T47D (cell line): Measurements from ENCODE around the gene EDAR.

ENCODE experiments used
- DNase-seq, 2 experiments: peaks; one replicate each; pipeline versions ENCODE4 v3.0.0 to v3.0.0-alpha.2; 2011 to 2012; ENCODE audit warnings: low read depth in 1 of 2, low spot score in 1 of 2
- JUND ChIP-seq: IDR thresholded peaks from 2 replicates; pipeline ENCODE4 v1.6.1; 2012; ENCODE audit warnings: low read depth
- in situ Hi-C: cut with HindIII; loops from 2 replicates; pipeline ENCODE4 v1.10.0; 2016; ENCODE audit warnings: low sequenced_read_pairs, low pct_unique_long_range_greater_than_20kb

EDAR gene

DNA sequence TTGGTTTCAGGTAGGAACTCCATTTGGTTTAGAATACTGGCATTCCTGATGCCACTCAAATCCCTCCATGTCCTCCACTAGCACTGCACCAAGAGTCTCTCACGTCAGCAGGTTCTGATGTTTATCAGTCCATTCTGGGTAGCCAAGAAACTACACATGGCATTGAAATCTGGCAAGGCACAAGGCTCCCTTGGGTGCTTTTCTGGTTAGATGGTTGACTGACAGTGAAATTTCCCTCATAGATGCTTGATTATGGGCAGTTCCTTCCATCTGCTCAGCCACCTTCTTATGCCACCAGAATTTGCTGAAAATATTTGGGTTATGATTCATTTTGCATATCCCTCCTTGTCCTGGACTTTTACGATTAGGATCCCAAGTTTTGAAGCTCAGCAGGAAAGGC, 32.6 kb downstream of the EDAR start:
- DNase-seq = no peak
- in situ Hi-C loops = no loop called here
- TF ChIP-seq JUND = no peak

DNA sequence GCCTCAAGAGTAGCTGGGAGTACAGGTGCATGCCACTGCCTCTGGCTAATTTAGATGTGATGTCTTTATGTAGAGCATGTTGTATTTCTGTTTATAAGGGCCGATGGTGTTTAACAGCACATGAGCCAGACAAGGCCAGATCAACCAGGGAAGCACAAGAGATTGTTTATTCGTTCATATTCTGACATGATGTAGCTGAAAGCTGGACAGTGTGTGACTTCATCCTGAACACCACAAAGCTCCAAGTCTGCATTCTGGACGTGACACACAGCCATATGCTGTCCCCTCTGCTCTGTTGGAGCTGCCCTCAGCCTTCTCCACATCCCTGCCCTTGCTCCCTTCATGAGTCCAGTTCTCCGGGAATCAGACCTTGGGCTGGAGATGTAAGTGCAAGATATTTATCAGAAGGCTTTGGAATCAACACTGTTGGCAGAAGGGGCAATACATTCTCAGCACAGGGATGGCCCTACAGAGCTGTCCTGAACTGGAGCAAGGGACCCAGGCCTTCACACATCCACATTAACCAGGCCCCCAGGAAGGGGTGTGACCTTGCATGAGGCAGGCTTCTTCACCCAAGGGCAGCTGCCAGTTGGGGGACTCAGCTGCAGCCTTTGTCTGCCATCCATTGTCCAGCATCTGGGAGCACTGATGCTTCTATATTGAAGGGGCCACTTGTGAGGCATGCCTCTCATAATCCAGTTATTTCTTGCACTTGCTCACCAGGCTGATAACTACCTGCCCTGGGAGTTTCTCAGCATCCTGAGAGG, 38.5 kb downstream of the EDAR start:
- DNase-seq = no peak
- in situ Hi-C loops = no loop called here
- no peak for TF ChIP-seq JUND

DNA sequence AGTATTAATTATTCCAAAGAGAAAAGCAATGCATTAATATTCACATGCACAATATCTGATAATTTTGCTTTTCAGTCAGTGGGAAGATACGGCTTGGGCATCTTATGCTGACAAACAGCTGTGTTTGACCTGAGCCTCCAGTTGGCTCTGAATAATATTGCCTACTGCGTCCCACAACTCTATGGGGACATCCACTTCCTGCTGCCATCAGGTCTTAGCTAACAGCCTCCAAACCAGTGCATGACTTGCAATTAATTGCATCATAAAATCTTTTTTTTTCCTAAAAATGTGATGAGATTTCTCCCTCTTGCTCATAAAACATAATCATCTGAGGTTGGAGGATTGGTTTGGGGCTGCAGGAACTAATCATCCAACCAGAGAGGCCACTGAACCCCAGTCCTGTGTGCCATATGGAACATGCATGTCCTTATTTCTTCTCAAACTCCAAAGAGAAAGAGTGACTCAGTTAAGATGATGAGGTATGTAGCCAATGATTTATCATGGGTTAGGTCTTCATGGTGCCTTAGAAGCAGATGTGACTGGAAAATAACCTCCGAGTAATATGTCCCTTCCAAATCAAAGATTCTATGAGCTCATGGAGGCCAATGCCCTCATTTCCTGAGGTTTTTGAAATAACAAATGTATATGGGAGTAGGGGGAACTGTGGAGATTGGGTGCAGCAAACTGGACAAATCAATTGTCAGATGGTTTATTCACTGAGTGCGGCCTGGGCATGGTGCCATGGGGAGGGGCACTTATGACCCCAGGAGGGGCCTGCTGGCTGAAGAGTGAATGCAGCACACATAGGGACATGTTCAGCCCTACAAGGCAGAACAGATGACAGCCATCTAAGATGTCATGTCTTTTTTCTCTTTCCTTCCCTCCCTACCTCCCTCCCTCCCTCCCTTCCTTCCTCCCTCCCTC, 39.4 kb downstream of the EDAR start:
- TF ChIP-seq JUND = no peak
- DNase-seq = no peak
- in situ Hi-C loops = no loop called here

DNA sequence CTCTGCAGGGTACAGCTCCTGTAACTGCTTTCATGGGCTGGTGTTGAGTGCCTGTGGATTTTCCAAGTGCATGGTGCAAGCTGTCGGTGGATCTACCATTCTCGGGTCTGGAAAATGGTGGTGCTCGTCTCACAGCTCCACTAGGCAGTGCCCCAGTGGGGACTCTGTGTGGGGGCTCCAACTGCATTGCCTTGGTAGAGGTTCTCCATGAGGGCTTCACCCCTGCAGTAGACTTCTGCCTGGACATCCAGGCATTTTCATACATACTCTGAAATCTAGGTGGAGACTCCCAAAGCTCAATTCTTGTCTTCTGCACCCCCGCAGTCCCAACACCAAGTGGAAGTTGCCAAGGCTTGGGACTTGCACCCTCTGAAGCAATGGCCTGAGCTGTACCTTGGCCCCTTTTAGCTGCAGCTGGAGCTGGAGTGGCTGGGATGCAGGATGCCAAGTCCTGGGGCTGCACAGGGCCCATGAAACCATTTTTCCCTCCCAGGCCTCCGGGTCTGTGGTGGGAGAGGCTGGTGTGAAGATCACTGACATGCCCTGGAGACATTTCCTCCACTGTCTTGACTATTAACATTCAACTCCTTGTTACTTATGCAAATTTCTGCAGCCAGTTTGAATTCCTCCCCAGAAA, 41.6 kb downstream of the EDAR start:
- DNase-seq = no peak
- no peak for TF ChIP-seq JUND
- in situ Hi-C loops = no loop called here

DNA sequence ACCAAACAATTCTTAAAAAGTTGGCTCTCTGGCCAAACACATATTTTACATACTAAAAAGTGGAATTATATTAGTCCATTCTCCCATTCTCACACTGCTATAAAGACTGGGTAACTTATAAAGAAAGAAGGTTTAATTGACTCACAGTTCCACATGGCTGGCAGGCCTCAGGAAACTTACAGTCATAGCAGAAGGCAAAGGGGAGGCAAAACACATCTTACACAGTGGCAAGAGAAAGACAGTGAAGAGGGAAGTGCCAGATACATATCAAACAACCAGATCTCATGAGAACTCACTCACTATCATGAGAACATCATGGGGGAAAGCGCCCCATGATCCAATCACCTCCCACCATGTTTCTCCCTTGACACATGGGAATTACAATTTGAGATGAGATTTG, 42.6 kb downstream of the EDAR start:
- TF ChIP-seq JUND = no peak
- in situ Hi-C loops = no loop called here
- DNase-seq = no peak

DNA sequence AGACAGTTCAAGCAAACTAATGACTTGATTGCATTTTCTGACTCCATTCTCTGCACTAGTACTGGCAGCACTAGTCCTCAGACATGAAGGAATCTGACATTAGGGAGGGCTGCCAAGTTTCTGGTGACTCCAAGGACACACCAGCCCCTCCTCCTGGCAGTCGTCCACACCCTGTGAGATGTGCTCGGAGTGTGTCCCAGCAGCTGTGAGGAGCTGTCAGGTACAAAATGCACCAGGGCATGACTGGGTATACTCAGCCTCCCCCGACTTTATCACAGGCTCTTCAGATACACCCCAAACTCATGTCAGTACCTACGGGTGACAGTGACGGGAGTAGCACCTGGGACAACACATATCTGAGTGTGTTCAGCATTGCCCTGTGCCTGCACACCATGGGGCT, 43.1 kb downstream of the EDAR start:
- no peak for DNase-seq
- no peak for TF ChIP-seq JUND
- in situ Hi-C loops = no loop called here

DNA sequence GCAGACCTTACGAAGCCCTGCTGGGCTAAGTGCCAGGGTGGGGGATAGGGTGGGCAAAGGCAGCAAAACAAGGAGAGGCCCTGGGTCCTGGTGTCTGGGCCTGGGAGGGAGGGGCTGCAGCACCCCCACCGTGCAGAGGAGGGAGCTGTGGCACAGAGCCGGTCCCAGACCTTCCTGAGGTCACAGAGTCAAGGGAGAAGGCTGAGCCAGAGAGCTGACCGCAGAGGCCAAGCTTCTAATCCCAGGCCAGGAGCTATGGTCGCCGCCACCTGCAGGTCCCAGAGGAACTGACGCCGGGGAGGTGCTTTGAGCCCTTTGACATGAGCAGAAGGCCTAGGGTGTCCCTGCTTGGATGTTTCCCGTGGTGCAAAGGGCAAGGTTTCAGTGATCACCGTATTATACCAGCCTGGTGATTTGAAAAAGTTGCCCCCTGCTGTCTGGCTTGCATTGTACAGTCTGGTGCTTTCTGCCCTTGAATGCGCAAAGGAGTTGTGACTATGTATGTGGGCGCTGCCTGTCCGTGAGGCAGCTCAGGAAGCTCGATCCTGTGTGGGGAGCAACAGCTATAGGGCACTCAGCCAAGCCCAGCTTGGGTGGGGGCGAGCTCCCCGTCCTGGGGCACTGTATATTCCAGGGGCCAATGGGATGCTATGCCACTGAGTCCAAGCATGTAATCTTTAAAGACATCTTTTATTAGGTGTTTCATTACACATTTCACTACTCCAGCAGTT, 44.3 kb downstream of the EDAR start:
- in situ Hi-C loops = no loop called here
- no peak for TF ChIP-seq JUND
- no peak for DNase-seq

DNA sequence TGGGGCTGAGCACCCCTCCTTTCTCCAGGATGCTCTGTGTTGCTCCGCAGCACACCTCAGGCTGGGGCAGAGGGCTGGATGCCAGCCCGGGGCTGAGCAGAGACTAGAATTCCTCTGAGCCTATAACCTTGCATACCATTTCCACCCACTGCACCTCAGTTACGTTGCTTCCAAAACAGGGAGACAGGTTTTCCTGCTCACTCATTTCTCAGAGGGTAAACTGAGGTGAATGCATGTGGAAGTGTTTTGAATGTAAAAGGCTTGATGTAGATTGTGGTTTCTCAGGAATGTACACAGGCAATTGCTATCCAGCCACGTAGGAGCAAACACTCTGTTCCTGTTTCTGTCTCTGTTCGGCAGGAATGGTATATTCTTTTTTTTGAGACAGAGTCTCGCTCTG, 45.3 kb downstream of the EDAR start:
- in situ Hi-C loops = no loop called here
- DNase-seq = peak in 1 of 2 experiments; percentile 51
- no peak for TF ChIP-seq JUND

DNA sequence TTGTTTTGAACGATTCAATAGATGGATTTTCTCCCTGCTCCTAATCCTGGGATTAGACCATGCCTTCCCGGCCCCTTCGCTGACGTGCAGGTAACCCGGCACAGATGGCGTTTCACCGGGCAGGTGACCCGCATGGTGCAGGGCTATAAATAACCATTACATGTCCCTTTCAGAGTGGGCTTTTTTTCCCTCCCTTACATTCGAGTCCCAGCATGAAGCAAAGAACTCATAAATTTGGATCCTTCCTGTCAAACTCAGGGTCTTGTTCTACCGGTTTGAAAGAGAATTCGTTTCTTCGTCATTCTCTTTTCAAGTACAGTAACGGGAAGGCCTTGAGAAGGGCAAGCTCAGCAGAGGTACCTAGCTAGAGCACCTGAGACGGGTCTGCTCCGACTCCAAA, 46.1 kb downstream of the EDAR start:
- in situ Hi-C loops = no loop called here
- DNase-seq = peak in 1 of 2 experiments; percentile 18
- no peak for TF ChIP-seq JUND

DNA sequence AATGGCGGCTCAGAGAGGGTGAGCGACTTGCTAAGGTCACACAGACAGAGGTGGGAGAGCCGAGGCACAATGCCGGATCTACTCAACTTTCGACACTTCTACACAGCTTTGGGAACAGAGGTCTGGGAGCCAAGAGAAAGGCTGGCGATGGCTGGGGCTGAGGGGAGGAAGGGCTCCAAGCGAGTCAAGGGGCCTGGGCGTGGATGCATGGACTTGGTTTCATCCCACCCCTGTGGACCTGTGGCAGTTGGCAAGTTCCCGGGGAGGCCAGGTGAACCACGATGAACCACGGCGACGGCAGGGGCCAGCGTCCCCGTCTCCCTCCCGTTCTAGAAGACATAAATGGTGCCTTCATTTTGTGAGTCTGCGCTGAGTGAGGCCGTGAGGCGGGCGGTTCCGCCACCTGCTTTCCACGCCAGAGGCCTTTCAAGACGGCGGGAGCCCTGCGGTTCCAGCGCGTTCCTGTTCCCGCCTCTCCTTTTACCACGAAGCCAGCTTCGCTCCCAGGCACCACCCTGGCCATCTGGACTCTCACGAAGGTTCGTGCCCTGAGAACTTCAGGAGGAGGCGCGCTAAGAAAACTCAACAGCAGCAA, 46.7 kb downstream of the EDAR start:
- in situ Hi-C loops = no loop called here
- DNase-seq = no peak
- no peak for TF ChIP-seq JUND

DNA sequence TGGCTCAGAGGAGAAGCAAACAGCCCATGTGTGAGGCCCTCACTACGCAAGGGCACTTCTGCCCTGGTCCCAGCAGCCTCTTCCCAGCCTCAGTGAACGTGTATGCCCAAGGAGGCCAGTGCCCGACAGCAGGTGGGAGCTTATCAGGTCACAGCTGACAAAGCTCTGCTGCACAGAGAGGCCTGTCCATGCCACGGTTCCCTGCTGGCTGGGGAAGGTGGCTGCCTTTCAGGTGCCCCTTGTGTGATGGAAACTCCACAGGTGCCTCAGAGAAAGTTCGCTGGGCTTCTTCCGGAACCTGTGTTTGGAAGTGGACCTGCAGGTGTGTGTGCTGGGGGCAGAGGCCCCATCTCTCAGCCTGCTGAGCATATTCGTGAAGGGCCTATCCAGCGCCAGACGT, 47.3 kb downstream of the EDAR start:
- no peak for DNase-seq
- no peak for TF ChIP-seq JUND
- in situ Hi-C loops = no loop called here

DNA sequence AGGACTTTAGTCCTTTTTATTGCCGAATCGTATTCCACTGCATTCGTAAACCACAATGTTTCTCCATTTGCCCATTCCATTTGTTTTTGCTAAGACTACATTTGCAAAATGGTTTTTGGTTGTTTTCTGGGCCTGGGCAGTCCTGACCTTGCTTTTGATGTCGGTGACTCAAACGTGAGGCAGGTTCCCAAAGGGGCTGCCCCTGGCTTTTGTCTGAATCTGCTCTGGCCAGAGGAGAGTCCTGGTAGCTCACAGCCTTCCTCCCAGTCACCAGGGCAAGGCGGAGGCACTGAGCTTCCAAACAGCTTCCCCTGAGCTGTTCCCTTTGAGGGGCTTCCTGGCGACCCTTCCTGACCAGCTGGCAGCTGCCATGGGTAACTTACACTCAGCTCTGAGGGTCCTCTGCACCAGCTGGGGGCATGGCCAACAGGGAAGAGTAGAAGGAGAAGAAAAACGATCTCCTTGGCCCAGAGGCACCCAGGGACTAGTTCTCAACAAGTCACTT, 47.8 kb downstream of the EDAR start:
- TF ChIP-seq JUND = no peak
- no peak for DNase-seq
- in situ Hi-C loops = no loop called here
